Testis (tissue), 2 donors: ENCODE data around the gene VAPB.

Source experiments
- CTCF ChIP-seq, 3 experiments: fragments of 450-650 bp in 2 of 3; fragments of 200-600 bp in 1 of 3; sonication (generic) in 1 of 3; IDR thresholded peaks; one replicate each; pipeline ENCODE4 v1.5.1; 2016 to 2019; ENCODE audit warnings: antibody characterized with exemption in 3 of 3, mild to moderate bottlenecking in 2 of 3, moderate library complexity in 1 of 3
- POLR2A ChIP-seq: fragments of 450-650 bp; IDR thresholded peaks from one replicate; pipeline ENCODE4 v1.6.1; 2017; ENCODE audit warnings: antibody characterized with exemption, mild to moderate bottlenecking, moderate library complexity

- TF ChIP-seq CTCF (IDR thresholded peaks at IDR 0.05): no peak
- no peak for TF ChIP-seq POLR2A
Measured at GRCh38 chr20:58405504-58406291, 16.7 kb downstream of the VAPB start.
